HEK293 (cell line): Measurements from ENCODE around the gene DVL1.

Source experiments
- ZBTB8A ChIP-seq: fragments of 450-650 bp; formaldehyde crosslinking; IDR thresholded peaks from 2 replicates; pipeline ENCODE4 v1.5.1; 2016; ENCODE audit warnings: missing biosample characterization, missing genetic modification characterization
- ZNF292 ChIP-seq: fragments of 450-650 bp; formaldehyde crosslinking; IDR thresholded peaks from 2 replicates; pipeline ENCODE4 v1.5.1; 2016; ENCODE audit warnings: low read depth, missing biosample characterization, missing genetic modification characterization, borderline replicate concordance
- TF ChIP-seq, protein P1 (sequence below): fragments of 450-650 bp; formaldehyde crosslinking; IDR thresholded peaks from 2 replicates; pipeline ENCODE4 v1.5.1; 2016; ENCODE audit warnings: missing biosample characterization, missing genetic modification characterization
- TF ChIP-seq, protein P2 (sequence below): fragments of 450-650 bp; formaldehyde crosslinking; IDR thresholded peaks from 2 replicates; pipeline ENCODE4 v1.5.1; 2016; ENCODE audit warnings: missing biosample characterization, missing genetic modification characterization
- TF ChIP-seq, protein P3 (sequence below): fragments of 450-650 bp; formaldehyde crosslinking; IDR thresholded peaks from 2 replicates; pipeline ENCODE4 v1.5.1; 2016; ENCODE audit warnings: missing biosample characterization, missing genetic modification characterization

DNA sequence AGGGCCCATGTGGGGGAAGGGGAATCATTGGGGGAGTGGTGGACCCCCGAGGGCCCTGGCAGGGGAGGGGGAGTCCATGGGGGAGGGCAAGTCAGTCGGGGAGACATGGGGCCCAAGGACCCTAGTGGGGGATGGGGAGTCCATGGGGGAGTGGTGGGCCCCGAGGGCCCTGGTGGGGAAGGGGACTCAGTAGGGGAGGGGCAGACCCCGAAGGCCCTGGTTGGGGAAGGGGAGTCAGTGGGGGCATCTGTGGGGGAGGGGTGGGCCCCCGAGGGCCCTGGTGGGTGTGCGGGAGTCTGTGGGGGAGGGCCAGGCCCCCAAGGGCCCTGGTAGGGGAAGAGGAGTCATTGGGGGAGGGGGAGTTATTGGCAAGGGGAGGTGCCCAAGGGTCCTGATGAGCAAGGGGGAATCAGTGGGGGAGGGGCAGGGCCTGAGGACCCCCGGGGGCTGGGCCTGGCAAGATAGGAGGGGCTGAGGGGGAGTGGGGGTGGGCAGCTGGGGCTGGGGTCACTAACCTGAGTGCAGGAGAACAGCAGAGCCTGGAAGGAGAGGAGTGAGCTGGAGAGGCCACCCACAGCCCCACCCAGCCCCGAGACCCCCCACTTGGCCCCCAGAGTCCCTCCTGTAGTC, 7.1 kb upstream of the DVL1 start:
- TF ChIP-seq ZNF292 (no peak), ZBTB8A (tag by site-specific recombination) (no peak)
- TF ChIP-seq, protein P1, sequence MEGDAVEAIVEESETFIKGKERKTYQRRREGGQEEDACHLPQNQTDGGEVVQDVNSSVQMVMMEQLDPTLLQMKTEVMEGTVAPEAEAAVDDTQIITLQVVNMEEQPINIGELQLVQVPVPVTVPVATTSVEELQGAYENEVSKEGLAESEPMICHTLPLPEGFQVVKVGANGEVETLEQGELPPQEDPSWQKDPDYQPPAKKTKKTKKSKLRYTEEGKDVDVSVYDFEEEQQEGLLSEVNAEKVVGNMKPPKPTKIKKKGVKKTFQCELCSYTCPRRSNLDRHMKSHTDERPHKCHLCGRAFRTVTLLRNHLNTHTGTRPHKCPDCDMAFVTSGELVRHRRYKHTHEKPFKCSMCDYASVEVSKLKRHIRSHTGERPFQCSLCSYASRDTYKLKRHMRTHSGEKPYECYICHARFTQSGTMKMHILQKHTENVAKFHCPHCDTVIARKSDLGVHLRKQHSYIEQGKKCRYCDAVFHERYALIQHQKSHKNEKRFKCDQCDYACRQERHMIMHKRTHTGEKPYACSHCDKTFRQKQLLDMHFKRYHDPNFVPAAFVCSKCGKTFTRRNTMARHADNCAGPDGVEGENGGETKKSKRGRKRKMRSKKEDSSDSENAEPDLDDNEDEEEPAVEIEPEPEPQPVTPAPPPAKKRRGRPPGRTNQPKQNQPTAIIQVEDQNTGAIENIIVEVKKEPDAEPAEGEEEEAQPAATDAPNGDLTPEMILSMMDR: no peak
- TF ChIP-seq, protein P2, sequence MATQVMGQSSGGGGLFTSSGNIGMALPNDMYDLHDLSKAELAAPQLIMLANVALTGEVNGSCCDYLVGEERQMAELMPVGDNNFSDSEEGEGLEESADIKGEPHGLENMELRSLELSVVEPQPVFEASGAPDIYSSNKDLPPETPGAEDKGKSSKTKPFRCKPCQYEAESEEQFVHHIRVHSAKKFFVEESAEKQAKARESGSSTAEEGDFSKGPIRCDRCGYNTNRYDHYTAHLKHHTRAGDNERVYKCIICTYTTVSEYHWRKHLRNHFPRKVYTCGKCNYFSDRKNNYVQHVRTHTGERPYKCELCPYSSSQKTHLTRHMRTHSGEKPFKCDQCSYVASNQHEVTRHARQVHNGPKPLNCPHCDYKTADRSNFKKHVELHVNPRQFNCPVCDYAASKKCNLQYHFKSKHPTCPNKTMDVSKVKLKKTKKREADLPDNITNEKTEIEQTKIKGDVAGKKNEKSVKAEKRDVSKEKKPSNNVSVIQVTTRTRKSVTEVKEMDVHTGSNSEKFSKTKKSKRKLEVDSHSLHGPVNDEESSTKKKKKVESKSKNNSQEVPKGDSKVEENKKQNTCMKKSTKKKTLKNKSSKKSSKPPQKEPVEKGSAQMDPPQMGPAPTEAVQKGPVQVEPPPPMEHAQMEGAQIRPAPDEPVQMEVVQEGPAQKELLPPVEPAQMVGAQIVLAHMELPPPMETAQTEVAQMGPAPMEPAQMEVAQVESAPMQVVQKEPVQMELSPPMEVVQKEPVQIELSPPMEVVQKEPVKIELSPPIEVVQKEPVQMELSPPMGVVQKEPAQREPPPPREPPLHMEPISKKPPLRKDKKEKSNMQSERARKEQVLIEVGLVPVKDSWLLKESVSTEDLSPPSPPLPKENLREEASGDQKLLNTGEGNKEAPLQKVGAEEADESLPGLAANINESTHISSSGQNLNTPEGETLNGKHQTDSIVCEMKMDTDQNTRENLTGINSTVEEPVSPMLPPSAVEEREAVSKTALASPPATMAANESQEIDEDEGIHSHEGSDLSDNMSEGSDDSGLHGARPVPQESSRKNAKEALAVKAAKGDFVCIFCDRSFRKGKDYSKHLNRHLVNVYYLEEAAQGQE (tag by site-specific recombination): no peak
- TF ChIP-seq, protein P3, sequence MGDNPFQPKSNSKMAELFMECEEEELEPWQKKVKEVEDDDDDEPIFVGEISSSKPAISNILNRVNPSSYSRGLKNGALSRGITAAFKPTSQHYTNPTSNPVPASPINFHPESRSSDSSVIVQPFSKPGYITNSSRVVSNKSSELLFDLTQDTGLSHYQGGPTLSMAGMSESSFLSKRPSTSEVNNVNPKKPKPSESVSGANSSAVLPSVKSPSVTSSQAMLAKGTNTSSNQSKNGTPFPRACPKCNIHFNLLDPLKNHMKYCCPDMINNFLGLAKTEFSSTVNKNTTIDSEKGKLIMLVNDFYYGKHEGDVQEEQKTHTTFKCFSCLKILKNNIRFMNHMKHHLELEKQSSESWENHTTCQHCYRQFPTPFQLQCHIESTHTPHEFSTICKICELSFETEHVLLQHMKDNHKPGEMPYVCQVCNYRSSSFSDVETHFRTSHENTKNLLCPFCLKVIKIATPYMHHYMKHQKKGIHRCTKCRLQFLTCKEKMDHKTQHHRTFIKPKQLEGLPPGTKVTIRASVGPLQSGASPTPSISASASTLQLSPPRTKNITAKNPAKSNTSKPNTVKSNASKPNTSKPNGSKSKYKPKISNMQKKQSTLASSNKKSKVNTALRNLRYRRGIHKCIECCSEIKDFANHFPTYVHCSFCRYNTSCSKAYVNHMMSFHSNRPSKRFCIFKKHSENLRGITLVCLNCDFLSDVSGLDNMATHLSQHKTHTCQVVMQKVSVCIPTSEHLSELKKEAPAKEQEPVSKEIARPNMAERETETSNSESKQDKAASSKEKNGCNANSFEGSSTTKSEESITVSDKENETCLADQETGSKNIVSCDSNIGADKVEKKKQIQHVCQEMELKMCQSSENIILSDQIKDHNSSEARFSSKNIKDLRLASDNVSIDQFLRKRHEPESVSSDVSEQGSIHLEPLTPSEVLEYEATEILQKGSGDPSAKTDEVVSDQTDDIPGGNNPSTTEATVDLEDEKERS (tag by site-specific recombination): no peak
